T-cell (primary cell): Measurements from ENCODE around the gene MC5R. TPM values are rescaled to one million over a fixed set of nuclear protein-coding genes. Genes with fewer than 3 reads are reported as not detected.

ENCODE experiments used
- ATAC-seq, 4 experiments: fragments of 200-7000 bp in 3 of 4; fragments of 150-1000 bp in 1 of 4; cut with Tn5 transposase; replicated peaks in 1 of 4; 1 replicate in 3 of 4; 2 replicates in 1 of 4; pipeline ENCODE4 v1.10.0; 2021; ENCODE audit warnings: moderate library complexity in 3 of 4, mild to moderate bottlenecking in 2 of 4, moderate number of reproducible peaks in 1 of 4
- CTCF ChIA-PET, 2 donors: fragments of 300-600 bp; sonication (Branson Sonifier 250); formaldehyde crosslinking; loops; one replicate each; lab custom pipeline; 2022; ENCODE audit warnings: antibody characterized with exemption in 2 of 2; lab: Charles Lee
- POLR2A ChIA-PET, 2 donors: fragments of 300-600 bp; sonication (Branson Sonifier 250); formaldehyde crosslinking; loops; one replicate each; lab custom pipeline; 2022; ENCODE audit warnings: antibody characterized with exemption in 2 of 2; lab: Charles Lee
- DNase-seq, 35 experiments: peaks; one replicate each; pipeline versions ENCODE4 v3.0.0 to v3.0.0-alpha.2; 2013 to 2023
- H3K27ac ChIP-seq: one replicate; pipeline ENCODE4 v1.5.1; 2013; ENCODE audit warnings: low read length
- H3K27me3 ChIP-seq, 2 experiments: replicated peaks in 1 of 2; 1 replicate in 1 of 2; 2 replicates in 1 of 2; pipeline versions ENCODE4 v1.6.1 to v1.7.0; 2013; ENCODE audit warnings: low read length in 1 of 2, mixed read lengths in 1 of 2; ENCODE audit not compliant: control insufficient read depth in 2 of 2, insufficient read depth in 2 of 2; ENCODE audit errors: extremely low read depth in 1 of 2
- H3K36me3 ChIP-seq, 2 donors: 1 replicate in 1 of 2; 2 replicates in 1 of 2; pipeline versions ENCODE4 v1.6.1 to v1.7.0; 2013; ENCODE audit warnings: low read length in 1 of 2; ENCODE audit not compliant: control insufficient read depth in 2 of 2, insufficient read depth in 1 of 2; ENCODE audit errors: extremely low read depth in 1 of 2
- H3K4me1 ChIP-seq, 2 experiments: 1 replicate in 1 of 2; 2 replicates in 1 of 2; pipeline versions ENCODE4 v1.6.1 to v1.7.0; 2013; ENCODE audit warnings: low read length in 2 of 2, mixed read lengths in 1 of 2; ENCODE audit not compliant: insufficient read depth in 2 of 2, control insufficient read depth in 1 of 2; ENCODE audit errors: extremely low read depth in 1 of 2
- H3K4me3 ChIP-seq, 2 donors: 1 replicate in 1 of 2; 2 replicates in 1 of 2; pipeline versions ENCODE4 v1.5.1 to v1.7.0; 2013; ENCODE audit warnings: mild to moderate bottlenecking in 2 of 2, low read length in 1 of 2, moderate library complexity in 1 of 2; ENCODE audit not compliant: control insufficient read depth in 1 of 2; ENCODE audit errors: extremely low read depth in 1 of 2
- H3K9me3 ChIP-seq: 2 replicates; pipeline ENCODE4 v1.7.0; 2013
- H3K27ac Mint-ChIP-seq, 2 donors: one replicate each; pipeline ENCODE4 v1.8.0; 2020 to 2021; ENCODE audit warnings: mild to moderate bottlenecking in 2 of 2, mixed read lengths in 2 of 2
- H3K27me3 Mint-ChIP-seq, 2 donors: one replicate each; pipeline ENCODE4 v1.8.0; 2021 to 2022; ENCODE audit warnings: mixed read lengths in 2 of 2
- H3K36me3 Mint-ChIP-seq: one replicate; pipeline ENCODE4 v1.8.0; 2021; ENCODE audit warnings: mixed read lengths
- H3K4me1 Mint-ChIP-seq, 3 donors: one replicate each; pipeline ENCODE4 v1.8.0; 2020 to 2022; ENCODE audit warnings: mixed read lengths in 3 of 3, mild to moderate bottlenecking in 1 of 3
- H3K4me3 Mint-ChIP-seq, 3 donors: one replicate each; pipeline ENCODE4 v1.8.0; 2020 to 2022; ENCODE audit warnings: mild to moderate bottlenecking in 3 of 3, mixed read lengths in 3 of 3, moderate library complexity in 3 of 3
- H3K9me3 Mint-ChIP-seq, 3 donors: one replicate each; pipeline ENCODE4 v1.8.0; 2020 to 2022; ENCODE audit warnings: mixed read lengths in 3 of 3
- WGBS: methylation state at CpG from one replicate; pipeline ENCODE4 v1.1.5; 2013; ENCODE audit warnings: missing lambda C conversion rate; ENCODE audit not compliant: insufficient coverage; 5-methylcytosine and 5-hydroxymethylcytosine counted together
- total RNA-seq, 35 experiments: library from RNA in 6 of 35; stranded (reverse) in 6 of 35; fragments of 120-200 nt in 1 of 35; gene quantifications; one replicate each; pipeline versions ENCODE4 v1.2.1 to v1.2.4 and lab custom pipeline; 2013 to 2026

Gene MC5R
- not detected for total RNA-seq
- not detected for total RNA-seq (2013)
- total RNA-seq (lab: John Stamatoyannopoulos, UW), result 0 to 0.17 (median 0) reads per million in 29 experiments

DNA sequence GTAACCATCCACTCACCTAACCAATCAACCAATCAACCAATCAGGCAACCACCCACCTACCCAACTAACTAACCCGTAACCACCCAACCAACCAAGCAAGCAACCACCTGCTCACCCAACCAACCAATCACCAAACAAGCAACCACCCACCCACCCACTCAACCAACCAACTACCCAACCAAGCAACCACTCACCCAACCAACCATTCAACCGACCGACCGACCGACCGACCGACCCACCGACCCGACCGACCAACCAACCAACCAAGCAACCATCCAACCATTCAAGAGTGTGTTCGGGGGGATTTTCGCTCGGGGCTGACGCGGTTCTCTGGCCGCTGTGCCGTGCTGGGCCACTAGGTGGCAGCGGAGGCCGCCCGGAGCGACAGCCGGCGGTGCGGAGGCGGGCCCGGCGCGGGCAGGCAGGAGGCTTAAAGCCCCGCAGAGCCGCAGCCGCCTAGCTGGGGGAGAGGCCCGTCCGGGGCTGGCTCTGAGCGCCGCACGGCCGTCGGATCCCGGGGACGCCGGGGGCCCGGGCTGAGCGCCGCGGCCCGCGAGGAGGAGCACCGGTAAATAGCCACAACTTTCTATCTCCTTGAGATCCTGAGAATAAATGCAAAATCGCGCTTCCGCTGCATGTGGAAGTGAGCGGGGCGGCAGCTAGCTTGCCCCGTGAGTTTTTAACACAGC, at the start of gene MC5R:
TSS of gene MC5R (plus strand) at position 443 of the 689 bp plus-strand sequence. CDS start 1,617 bp downstream, outside the sequence.
- Histone ChIP-seq H3K27me3 (peaks cover 3 to 41% of the 10 kb centered on the region in 2 experiments), H3K4me1 (peaks cover 0 to 7% of the 10 kb centered on the region in 2 experiments), H3K4me3 (peak within 1 kb of the TSS in 1 of 2 donors; percentile 71), H3K36me3 (no peaks in the 10 kb centered on the region), H3K27ac (no peak within 1 kb of the TSS), H3K9me3 (no peaks in the 10 kb centered on the region)
- ChIA-PET CTCF (interaction anchor here (0.6 to 2.5 kb wide), 6 partner anchors 9 to 815 kb away, joined by 3 to 16 read pairs (median 3); no protein-coding TSS in a partner anchor), POLR2A (no interaction called here)
- H3K4me1 Mint-ChIP-seq, result peaks cover 0 to 8% (median 2%) of the 10 kb centered on the region in 3 donors
- peaks cover 25 to 33% of the 10 kb centered on the region in 2 donors for H3K27me3 Mint-ChIP-seq
- no peaks in the 10 kb centered on the region for H3K9me3 Mint-ChIP-seq
- peak within 1 kb of the TSS; percentile 41 to 55 (median 51) for H3K4me3 Mint-ChIP-seq
- peak; percentile 24 to 80 (median 59) for DNase-seq
- peak within 1 kb of the TSS in 1 of 2 donors; percentile 40 for H3K27ac Mint-ChIP-seq
- ATAC-seq, result peak; percentile 92 to 98 (median 94)
- H3K36me3 Mint-ChIP-seq, result no peaks in the 10 kb centered on the region
- 3% methylated on average over 27 of the region's 54 CpGs for WGBS

DNA sequence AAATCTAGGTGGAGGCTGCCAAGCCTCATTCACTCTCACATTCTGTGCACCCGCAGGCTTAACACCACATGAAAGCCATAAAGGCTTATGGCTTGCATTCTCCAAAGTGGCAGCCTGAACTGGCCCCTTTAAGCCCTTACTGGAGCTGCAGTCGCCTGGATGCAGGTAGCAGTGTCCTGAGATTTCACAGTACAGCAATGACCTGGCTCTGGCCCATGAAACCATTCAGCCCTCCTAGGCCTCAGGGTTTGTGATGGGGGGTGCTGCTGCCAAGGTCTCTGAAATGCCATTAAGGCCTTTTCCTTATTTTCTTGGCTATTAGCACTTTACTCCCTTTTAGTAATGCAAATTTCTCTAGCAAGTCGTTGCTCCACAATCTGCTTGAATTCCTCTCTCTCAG, 48.9 kb upstream of the MC5R start:
- Histone ChIP-seq H3K27me3 (peaks cover 0 to 6% of the 10 kb centered on the region in 2 experiments), H3K4me3 (no peak overlapping the region), H3K9me3 (no peaks in the 10 kb centered on the region), H3K4me1 (no peaks in the 10 kb centered on the region), H3K36me3 (no peaks in the 10 kb centered on the region), H3K27ac (no peak overlapping the region)
- peaks cover 13 to 14% of the 10 kb centered on the region in 2 donors for H3K27me3 Mint-ChIP-seq
- no peak overlapping the region for H3K4me3 Mint-ChIP-seq
- no peak for ATAC-seq
- H3K36me3 Mint-ChIP-seq, result no peaks in the 10 kb centered on the region
- no peak for DNase-seq
- ChIA-PET CTCF (no interaction called here), POLR2A (no interaction called here)
- H3K4me1 Mint-ChIP-seq, result no peaks in the 10 kb centered on the region
- H3K9me3 Mint-ChIP-seq, result peaks cover 11 to 17% (median 13%) of the 10 kb centered on the region in 3 donors
- no peak overlapping the region for H3K27ac Mint-ChIP-seq
- WGBS, result 78% methylated on average over 2 of the region's 3 CpGs

DNA sequence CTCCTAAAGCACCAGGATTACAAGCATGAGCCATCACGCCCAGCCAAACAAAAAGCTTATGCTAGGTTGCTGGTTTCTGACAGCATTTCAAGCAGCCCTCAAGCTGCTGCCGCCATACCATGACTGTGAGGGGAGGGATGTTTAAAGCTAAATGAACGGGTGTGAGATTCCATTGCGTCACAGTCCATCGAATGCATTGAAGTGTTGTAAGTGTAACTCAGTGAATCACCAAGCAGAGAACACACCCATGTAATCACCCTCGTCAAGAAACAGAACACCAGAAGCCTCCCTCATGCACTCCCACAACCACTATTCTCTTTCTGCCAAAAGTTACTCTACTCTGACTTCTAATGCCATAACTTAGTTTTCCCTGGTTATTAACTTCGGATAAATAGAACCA, 32.8 kb upstream of the MC5R start:
- Histone ChIP-seq H3K4me1 (no peaks in the 10 kb centered on the region), H3K27ac (no peak overlapping the region), H3K27me3 (peaks cover 0 to 8% of the 10 kb centered on the region in 2 experiments), H3K9me3 (no peaks in the 10 kb centered on the region), H3K4me3 (no peak overlapping the region), H3K36me3 (no peaks in the 10 kb centered on the region)
- H3K27me3 Mint-ChIP-seq, result peaks cover 0 to 10% of the 10 kb centered on the region in 2 donors
- WGBS, result 100% methylated on average over 1 of the region's 7 CpGs
- POLR2A ChIA-PET, result no interaction called here
- DNase-seq, result no peak
- no peaks in the 10 kb centered on the region for H3K4me1 Mint-ChIP-seq
- H3K27ac Mint-ChIP-seq, result no peak overlapping the region
- peaks cover 0 to 7% (median 4%) of the 10 kb centered on the region in 3 donors for H3K9me3 Mint-ChIP-seq
- CTCF ChIA-PET, result no interaction called here
- H3K4me3 Mint-ChIP-seq, result no peak overlapping the region
- no peak for ATAC-seq
- H3K36me3 Mint-ChIP-seq, result no peaks in the 10 kb centered on the region

DNA sequence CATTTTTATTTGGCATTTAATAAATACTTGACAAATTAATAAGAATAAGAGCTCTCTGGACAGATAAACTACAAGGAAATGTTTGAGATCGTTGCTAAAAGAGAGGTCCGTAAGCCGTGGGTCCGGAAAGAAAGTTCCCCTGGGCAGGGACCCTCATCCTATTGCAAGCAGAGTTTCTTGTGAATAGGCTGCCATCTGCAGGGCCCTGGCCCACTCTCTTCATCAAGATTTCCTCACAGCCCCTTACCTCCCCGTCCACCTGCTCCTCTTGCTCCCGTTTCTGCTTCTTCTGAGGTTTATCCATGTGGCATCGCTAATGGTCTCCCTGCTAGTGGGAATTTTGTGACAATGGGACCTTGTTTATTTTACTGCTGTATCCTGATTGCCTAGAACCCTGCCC, 30.1 kb upstream of the MC5R start:
- POLR2A ChIA-PET, result no interaction called here
- H3K27ac ChIP-seq, result no peak overlapping the region
- no peaks in the 10 kb centered on the region for H3K9me3 Mint-ChIP-seq
- H3K36me3 ChIP-seq, result no peaks in the 10 kb centered on the region
- no peak for DNase-seq
- WGBS, result 54% methylated on average over 4 of the region's 7 CpGs
- H3K9me3 ChIP-seq, result no peaks in the 10 kb centered on the region
- peaks cover 0 to 16% of the 10 kb centered on the region in 2 experiments for H3K27me3 ChIP-seq
- no peaks in the 10 kb centered on the region for H3K4me1 Mint-ChIP-seq
- peaks cover 17 to 33% of the 10 kb centered on the region in 2 donors for H3K27me3 Mint-ChIP-seq
- H3K4me1 ChIP-seq, result no peaks in the 10 kb centered on the region
- no peak overlapping the region for H3K27ac Mint-ChIP-seq
- CTCF ChIA-PET, result no interaction called here
- no peak overlapping the region for H3K4me3 ChIP-seq
- H3K36me3 Mint-ChIP-seq, result no peaks in the 10 kb centered on the region
- no peak overlapping the region for H3K4me3 Mint-ChIP-seq
- ATAC-seq, result no peak

DNA sequence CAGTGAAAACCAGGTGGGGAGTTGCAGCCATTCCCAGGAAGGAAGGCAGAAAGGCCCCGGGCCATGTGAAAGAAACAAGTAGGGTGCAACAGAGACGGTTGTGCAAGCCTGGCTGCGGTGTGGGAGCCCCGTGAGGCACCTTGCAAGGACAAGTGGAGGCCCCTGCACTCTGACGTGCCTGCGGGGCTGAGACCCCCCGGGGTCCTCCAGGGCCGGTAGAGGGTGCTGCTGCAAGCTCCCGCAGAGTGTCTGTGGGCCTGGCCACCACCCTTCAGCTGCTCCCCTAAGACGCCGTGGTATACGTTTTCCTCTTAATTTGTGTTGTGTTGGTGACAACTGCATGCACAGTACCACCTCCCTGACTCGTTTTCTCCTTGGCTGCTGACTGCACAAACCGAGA, 27.4 kb upstream of the MC5R start:
- Histone ChIP-seq H3K27me3 (peaks cover 0 to 34% of the 10 kb centered on the region in 2 experiments), H3K27ac (no peak overlapping the region), H3K9me3 (no peaks in the 10 kb centered on the region), H3K36me3 (no peaks in the 10 kb centered on the region), H3K4me3 (no peak overlapping the region), H3K4me1 (peaks cover 0 to 8% of the 10 kb centered on the region in 2 experiments)
- Mint-ChIP-seq H3K4me3 (no peak overlapping the region), H3K9me3 (no peaks in the 10 kb centered on the region), H3K4me1 (peaks cover 5 to 11% (median 6%) of the 10 kb centered on the region in 3 donors), H3K27ac (no peak overlapping the region), H3K27me3 (peaks cover 34 to 49% of the 10 kb centered on the region in 2 donors), H3K36me3 (no peaks in the 10 kb centered on the region)
- CTCF ChIA-PET, result no interaction called here
- DNase-seq (no peak), ATAC-seq (no peak)
- POLR2A ChIA-PET, result no interaction called here
- WGBS, result 91% methylated on average over 9 of the region's 14 CpGs

DNA sequence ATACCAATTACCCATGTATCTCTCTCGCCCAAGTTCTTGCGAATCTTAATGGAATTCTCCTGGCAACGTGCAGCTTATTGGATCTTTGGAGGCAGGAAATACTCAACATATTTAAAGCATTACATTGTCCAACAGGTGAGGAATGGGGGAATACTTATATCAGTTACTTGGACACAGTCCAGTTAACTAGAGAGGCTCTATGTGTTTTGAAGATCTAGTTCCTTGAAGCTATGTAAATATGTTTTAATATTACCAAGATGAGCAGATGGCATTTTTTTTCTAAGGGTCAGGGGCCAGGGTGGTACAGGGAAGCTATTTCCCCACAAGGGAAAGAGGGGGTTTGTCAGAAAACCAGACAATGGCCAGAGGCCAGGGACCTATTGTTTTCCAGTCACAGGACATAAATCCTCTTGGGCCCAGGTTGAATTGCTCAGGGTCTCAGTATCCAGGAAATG, 26.8 kb upstream of the MC5R start:
- no peaks in the 10 kb centered on the region for H3K9me3 ChIP-seq
- no peaks in the 10 kb centered on the region for H3K36me3 ChIP-seq
- H3K4me1 ChIP-seq, result peaks cover 0 to 8% of the 10 kb centered on the region in 2 experiments
- Mint-ChIP-seq H3K9me3 (no peaks in the 10 kb centered on the region), H3K27me3 (peaks cover 37 to 53% of the 10 kb centered on the region in 2 donors), H3K36me3 (no peaks in the 10 kb centered on the region), H3K27ac (no peak overlapping the region), H3K4me1 (peaks cover 5 to 11% (median 8%) of the 10 kb centered on the region in 3 donors), H3K4me3 (no peak overlapping the region)
- DNase-seq (no peak), ATAC-seq (no peak)
- no CpG with 5 or more reads among the region's 3 CpGs for WGBS
- peaks cover 0 to 37% of the 10 kb centered on the region in 2 experiments for H3K27me3 ChIP-seq
- H3K27ac ChIP-seq, result no peak overlapping the region
- H3K4me3 ChIP-seq, result no peak overlapping the region
- CTCF ChIA-PET, result no interaction called here
- POLR2A ChIA-PET, result no interaction called here
